ENCODE measurements around the gene TUBB4B. TPM values are rescaled to one million over a fixed set of nuclear protein-coding genes. Genes with fewer than 3 reads are reported as not detected.

Gene TUBB4B
- total RNA-seq, 4 donors from 2014 or later: 367 to 753 (median 540) TPM

DNA sequence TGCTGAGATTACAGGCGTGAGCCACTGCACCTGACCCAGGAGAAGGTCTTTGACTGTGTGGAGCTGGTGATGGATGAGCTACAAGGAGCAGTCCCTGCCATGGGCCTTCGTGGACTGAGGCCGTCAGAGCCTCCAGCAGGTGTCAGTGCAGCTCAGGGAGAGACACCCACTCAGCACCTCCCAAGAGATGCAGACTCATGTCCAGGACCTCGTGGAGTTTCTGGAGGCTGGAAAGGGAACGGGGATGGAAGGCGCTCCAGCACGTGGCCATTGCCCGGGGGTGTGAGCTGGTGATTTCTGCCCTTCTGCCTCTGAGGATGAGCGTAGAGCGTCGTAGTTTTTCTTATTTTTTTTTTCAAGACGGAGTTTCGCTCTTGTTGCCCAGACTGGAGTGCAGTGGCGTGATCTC, 45.9 kb downstream of the TUBB4B start:
- H3K27ac ChIP-seq: no peak overlapping the region
- no peaks in the 10 kb centered on the region for H3K4me1 ChIP-seq
- no peaks in the 10 kb centered on the region for H3K9me3 ChIP-seq

DNA sequence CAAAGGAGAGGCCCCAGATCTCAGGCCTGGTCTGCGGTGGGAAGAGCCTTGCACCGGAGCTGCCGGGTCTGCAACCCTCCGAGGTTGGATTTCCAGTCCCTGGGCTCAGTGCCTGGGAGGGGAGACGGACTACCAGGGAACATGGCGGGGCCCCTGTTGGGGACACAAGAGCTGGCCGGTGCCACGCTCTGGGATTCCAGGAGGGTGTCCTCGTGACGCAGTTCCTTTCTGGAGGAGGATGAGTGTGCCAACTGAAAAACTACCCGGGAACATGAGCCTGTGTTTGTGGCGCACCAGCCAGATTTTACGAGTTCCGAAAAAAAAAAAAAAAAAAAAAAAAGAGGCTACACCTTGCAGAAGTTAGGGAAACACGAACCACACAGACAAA, 52.0 kb downstream of the TUBB4B start:
- intact Hi-C loops (cut with DNase I): loop anchor here (10.0 kb wide), 1 partner anchor 142 kb away; no protein-coding TSS in a partner anchor

More for the DNA sequence above, 45.9 kb downstream of the TUBB4B start:
- Histone ChIP-seq H3K36me3 (peaks cover 0 to 14% (median 0%) of the 10 kb centered on the region in 3 donors), H3K4me3 (no peak overlapping the region), H3K27me3 (peaks cover 0 to 2% (median 0%) of the 10 kb centered on the region in 4 donors)
- WGBS, 2 donors: 52 to 75% methylated on average over 7 to 10 of the region's 14 CpGs
- intact Hi-C loops (cut with DNase I): no loop called here
- TF ChIP-seq POLR2A (IDR thresholded peaks at IDR 0.05): no peak
- TF ChIP-seq, protein P1, sequence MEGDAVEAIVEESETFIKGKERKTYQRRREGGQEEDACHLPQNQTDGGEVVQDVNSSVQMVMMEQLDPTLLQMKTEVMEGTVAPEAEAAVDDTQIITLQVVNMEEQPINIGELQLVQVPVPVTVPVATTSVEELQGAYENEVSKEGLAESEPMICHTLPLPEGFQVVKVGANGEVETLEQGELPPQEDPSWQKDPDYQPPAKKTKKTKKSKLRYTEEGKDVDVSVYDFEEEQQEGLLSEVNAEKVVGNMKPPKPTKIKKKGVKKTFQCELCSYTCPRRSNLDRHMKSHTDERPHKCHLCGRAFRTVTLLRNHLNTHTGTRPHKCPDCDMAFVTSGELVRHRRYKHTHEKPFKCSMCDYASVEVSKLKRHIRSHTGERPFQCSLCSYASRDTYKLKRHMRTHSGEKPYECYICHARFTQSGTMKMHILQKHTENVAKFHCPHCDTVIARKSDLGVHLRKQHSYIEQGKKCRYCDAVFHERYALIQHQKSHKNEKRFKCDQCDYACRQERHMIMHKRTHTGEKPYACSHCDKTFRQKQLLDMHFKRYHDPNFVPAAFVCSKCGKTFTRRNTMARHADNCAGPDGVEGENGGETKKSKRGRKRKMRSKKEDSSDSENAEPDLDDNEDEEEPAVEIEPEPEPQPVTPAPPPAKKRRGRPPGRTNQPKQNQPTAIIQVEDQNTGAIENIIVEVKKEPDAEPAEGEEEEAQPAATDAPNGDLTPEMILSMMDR (IDR thresholded peaks at IDR 0.05): peak in 5 of 6 experiments; percentile 44 to 78 (median 61)
- no peak for DNase-seq

More for the DNA sequence above, 52.0 kb downstream of the TUBB4B start:
- Histone ChIP-seq H3K4me1 (peaks cover 15 to 46% (median 21%) of the 10 kb centered on the region in 3 donors), H3K27me3 (peaks cover 0 to 62% (median 1%) of the 10 kb centered on the region in 4 donors), H3K27ac (no peak overlapping the region), H3K9me3 (peaks cover 0 to 7% (median 5%) of the 10 kb centered on the region in 3 donors), H3K4me3 (no peak overlapping the region), H3K36me3 (peaks cover 0 to under 1% (median 0%) of the 10 kb centered on the region in 3 donors)
- DNase-seq: no peak
- TF ChIP-seq, protein P1 (IDR thresholded peaks at IDR 0.05): no peak
- no peak for TF ChIP-seq POLR2A (IDR thresholded peaks at IDR 0.05)
- WGBS, 2 donors: 55 to 67% methylated on average over 7 to 8 of the region's 15 CpGs

Other genes with a start within 250 kb of the TUBB4B start
- gene PAXX, start 248.9 kb upstream of the TUBB4B start, total RNA-seq: 10 to 100 TPM; 18.3 to 56.3 (median 49.6) TPM
- gene CLIC3, start 244.7 kb upstream of the TUBB4B start, total RNA-seq: 100 to 1,000 TPM in 3 of 4 donors, 10 to 100 TPM in 1; 94.8 to 442 (median 200) TPM
- gene ABCA2, start 213.1 kb upstream of the TUBB4B start, total RNA-seq: 10 to 100 TPM in 2 of 4 donors, 1 to 10 TPM in 2; 3.5 to 14.7 (median 7.6) TPM
- under 1 TPM in 3 of 4 donors, not detected in 1; 0.13 to 0.38 (median 0.21) TPM for gene FUT7, start 209.2 kb upstream of the TUBB4B start, total RNA-seq
- gene NPDC1, start 195.1 kb upstream of the TUBB4B start, total RNA-seq: 10 to 100 TPM; 11.9 to 45.2 (median 20.3) TPM
- gene ENTPD2, start 187.2 kb upstream of the TUBB4B start, total RNA-seq: 1 to 10 TPM in 2 of 4 donors, under 1 TPM in 2; 0.47 to 1.3 (median 0.86) TPM
- 10 to 100 TPM in 3 of 4 donors, 1 to 10 TPM in 1; 8.2 to 21.2 (median 14.7) TPM for gene SAPCD2, start 170.7 kb upstream of the TUBB4B start, total RNA-seq
- 1 to 10 TPM; 2.2 to 4.7 (median 3.7) TPM for gene UAP1L1, start 163.8 kb upstream of the TUBB4B start, total RNA-seq
- gene MAN1B1, start 154.3 kb upstream of the TUBB4B start, total RNA-seq: 10 to 100 TPM; 25.6 to 50.9 (median 39.4) TPM
- gene DPP7, start 126.6 kb upstream of the TUBB4B start, total RNA-seq: 100 to 1,000 TPM in 1 of 4 donors, 10 to 100 TPM in 3; 41.1 to 109 (median 62.4) TPM
- gene GRIN1, start 102.1 kb upstream of the TUBB4B start, total RNA-seq: under 1 TPM in 1 of 4 donors, not detected in 3; 0.38 TPM
- gene LRRC26, start 71.2 kb upstream of the TUBB4B start, total RNA-seq: 1 to 10 TPM in 1 of 4 donors, under 1 TPM in 2, not detected in 1; 0.82 to 3.7 (median 0.95) TPM
- not detected for gene TMEM210, start 69.2 kb upstream of the TUBB4B start, total RNA-seq
- gene ANAPC2, start 52.7 kb upstream of the TUBB4B start, total RNA-seq: 10 to 100 TPM; 14.0 to 34.1 (median 25.1) TPM
- gene SSNA1, start 52.6 kb upstream of the TUBB4B start, total RNA-seq: 100 to 1,000 TPM in 2 of 4 donors, 10 to 100 TPM in 2; 67.1 to 124 (median 96.7) TPM
- gene TPRN, start 40.5 kb upstream of the TUBB4B start, total RNA-seq: 10 to 100 TPM; 13.0 to 34.2 (median 15.8) TPM
- 10 to 100 TPM; 19.4 to 29.6 (median 25.4) TPM for gene TMEM203, start 35.6 kb upstream of the TUBB4B start, total RNA-seq
- gene NDOR1, start 35.6 kb upstream of the TUBB4B start, total RNA-seq: 10 to 100 TPM in 1 of 4 donors, 1 to 10 TPM in 3; 5.3 to 11.2 (median 7.7) TPM
- 1 to 10 TPM; 2.3 to 3.2 (median 2.5) TPM for gene RNF208, start 19.0 kb upstream of the TUBB4B start, total RNA-seq
- 100 to 1,000 TPM; 114 to 301 (median 152) TPM for gene CYSRT1, start 16.1 kb upstream of the TUBB4B start, total RNA-seq
- gene RNF224, start 13.8 kb upstream of the TUBB4B start, total RNA-seq: 1 to 10 TPM; 1.2 to 5.2 (median 3.0) TPM
- gene SLC34A3, start 10.4 kb upstream of the TUBB4B start, total RNA-seq: 1 to 10 TPM in 1 of 4 donors, under 1 TPM in 2, not detected in 1; 0.11 to 1.7 (median 0.38) TPM
- not detected for gene STPG3, start 10.0 kb downstream of the TUBB4B start, total RNA-seq
- gene NELFB, start 14.0 kb downstream of the TUBB4B start, total RNA-seq: 10 to 100 TPM; 26.1 to 41.4 (median 35.2) TPM
- 10 to 100 TPM in 3 of 4 donors, 1 to 10 TPM in 1; 8.8 to 17.5 (median 13.5) TPM for gene TOR4A, start 36.4 kb downstream of the TUBB4B start, total RNA-seq
- 10 to 100 TPM; 19.6 to 33.9 (median 27.5) TPM for gene NRARP, start 61.0 kb downstream of the TUBB4B start, total RNA-seq
- 10 to 100 TPM in 2 of 4 donors, 1 to 10 TPM in 2; 2.8 to 16.8 (median 9.1) TPM for gene EXD3, start 181.9 kb downstream of the TUBB4B start, total RNA-seq
- 1 to 10 TPM; 2.1 to 7.4 (median 4.8) TPM for gene NOXA1, start 182.1 kb downstream of the TUBB4B start, total RNA-seq
- gene ENTPD8, start 200.1 kb downstream of the TUBB4B start, total RNA-seq: not detected
- 10 to 100 TPM; 16.2 to 38.1 (median 20.6) TPM for gene NSMF, start 218.0 kb downstream of the TUBB4B start, total RNA-seq